Glomerular visceral epithelial cell (primary cell): ENCODE measurements around the gene ST3GAL4.
A peak's percentile ranks its signal among the peaks of the same experiment; 100 is the strongest.
"Not testable (repeated sequence)": the region's sequence is repeated elsewhere in the genome, so short reads cannot be mapped to it uniquely, and the experiment has no call there.

Source experiments
- DNase-seq: peaks from one replicate; pipeline ENCODE4 v3.0.0-alpha.2; 2016; ENCODE audit errors: extremely low spot score

ST3GAL4 gene

GRCh38 chr11:126355324-126355925 is at the start of gene ST3GAL4:
ST3GAL4 (plus strand) TSS chr11:126355686; CDS start chr11:126406156, 50,470 bp downstream.
- peak; percentile 79 for DNase-seq

- DNase-seq: no peak
Measured at GRCh38 chr11:126305699-126306098, 49.8 kb upstream of the ST3GAL4 start.

GRCh38 chr11:126307706-126308105 is 47.8 kb upstream of the ST3GAL4 start:
- peak; percentile 24 for DNase-seq

- no peak for DNase-seq
Measured at GRCh38 chr11:126308271-126308671, 47.2 kb upstream of the ST3GAL4 start.

- not testable (repeated sequence) for DNase-seq
Measured at GRCh38 chr11:126308771-126309170, 46.7 kb upstream of the ST3GAL4 start.

GRCh38 chr11:126310200-126310991 is 45.1 kb upstream of the ST3GAL4 start:
- DNase-seq: peak; percentile 71

GRCh38 chr11:126310992-126311310 is 44.5 kb upstream of the ST3GAL4 start:
- DNase-seq: no peak

- DNase-seq: no peak
Measured at GRCh38 chr11:126311401-126312291, 43.8 kb upstream of the ST3GAL4 start.

GRCh38 chr11:126312961-126313360 is 42.5 kb upstream of the ST3GAL4 start:
- DNase-seq: no peak

GRCh38 chr11:126313826-126314225 is 41.7 kb upstream of the ST3GAL4 start:
- no peak for DNase-seq

GRCh38 chr11:126317432-126317755 is 38.1 kb upstream of the ST3GAL4 start:
- DNase-seq: no peak

GRCh38 chr11:126317756-126318573 is 37.5 kb upstream of the ST3GAL4 start:
- peak; percentile 81 for DNase-seq

GRCh38 chr11:126318574-126319373 is 36.7 kb upstream of the ST3GAL4 start:
- DNase-seq: peak; percentile 86

- no peak for DNase-seq
Measured at GRCh38 chr11:126319374-126319740, 36.1 kb upstream of the ST3GAL4 start.

- no peak for DNase-seq
Measured at GRCh38 chr11:126322996-126323395, 32.5 kb upstream of the ST3GAL4 start.

GRCh38 chr11:126327281-126328000 is 28.0 kb upstream of the ST3GAL4 start:
- no peak for DNase-seq

- no peak for DNase-seq
Measured at GRCh38 chr11:126328001-126328390, 27.5 kb upstream of the ST3GAL4 start.

GRCh38 chr11:126328444-126328843 is 27.0 kb upstream of the ST3GAL4 start:
- no peak for DNase-seq

- no peak for DNase-seq
Measured at GRCh38 chr11:126328938-126329643, 26.4 kb upstream of the ST3GAL4 start.
